Limb (tissue), 2 donors: ENCODE results near the gene WDR6.

ENCODE experiments used
- DNase-seq, 2 donors: peaks; one replicate each; pipeline ENCODE4 v3.0.0-alpha.2; 2016; ENCODE audit errors: extremely low spot score in 2 of 2

The WDR6 gene

GRCh38 chr3:49015072-49015471 is 7.9 kb downstream of the WDR6 start:
- DNase-seq, result no peak

DNA sequence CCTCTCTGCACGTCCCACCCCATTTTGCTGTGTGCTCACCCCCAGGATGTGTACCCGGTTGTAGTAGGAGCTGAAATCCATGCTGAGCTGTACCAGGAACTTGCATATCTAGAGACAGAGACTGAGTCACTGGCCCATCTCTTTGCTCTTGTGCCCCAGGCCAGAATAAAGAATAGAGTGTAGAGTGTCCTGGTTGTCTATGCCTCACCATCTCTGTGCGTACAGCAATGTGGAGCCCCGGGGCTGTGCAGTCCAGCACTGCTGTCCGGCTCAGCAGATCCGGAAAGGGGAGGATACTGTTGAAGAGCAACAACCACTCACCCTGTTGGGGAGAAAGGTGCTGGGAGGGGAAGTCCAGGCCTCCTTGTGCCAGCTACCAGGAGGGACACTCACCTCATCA is 8.6 kb downstream of the WDR6 start:
- DNase-seq, result no peak

DNA sequence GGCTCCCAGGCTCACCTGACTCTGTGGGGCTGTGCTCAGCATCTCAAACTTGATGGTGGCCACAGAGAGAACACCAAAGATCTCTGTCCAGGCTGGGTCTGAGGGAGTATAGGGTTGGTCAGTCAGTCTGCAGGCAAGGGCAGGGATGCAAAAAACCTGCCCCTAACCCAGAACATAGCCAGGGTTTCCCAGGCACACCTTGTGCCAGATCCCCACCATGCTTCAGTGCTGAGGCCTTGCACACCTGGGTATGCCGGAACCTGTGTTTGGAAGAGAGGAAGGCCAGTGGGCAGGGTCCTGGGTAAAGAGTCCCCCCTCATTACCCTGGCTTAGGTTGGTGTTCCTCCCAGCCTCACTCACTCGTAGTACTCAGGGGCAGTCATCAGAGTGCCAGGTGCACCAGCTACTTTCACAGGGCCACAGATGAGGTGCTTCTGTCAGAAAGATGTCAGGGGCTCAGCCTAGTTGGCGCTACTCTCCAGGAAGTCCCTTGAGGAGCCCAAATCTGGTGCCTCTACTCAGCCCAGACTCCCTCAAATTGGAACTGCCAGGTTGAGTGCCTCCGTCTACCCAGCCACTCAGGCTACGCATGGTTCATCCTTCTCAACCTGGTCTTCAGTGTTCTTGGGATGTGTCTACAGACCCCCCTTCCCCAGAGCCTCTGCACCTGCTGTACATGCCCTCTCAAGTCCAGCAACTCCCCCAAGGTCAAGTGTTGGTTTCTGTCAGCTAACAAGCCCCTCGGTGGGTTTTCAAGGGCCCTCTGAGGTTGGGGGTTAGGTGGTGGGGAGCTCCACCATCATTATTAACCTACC is 9.4 kb downstream of the WDR6 start:
- DNase-seq, result no peak

- DNase-seq, result no peak
These were observed 10.2 kb downstream of the WDR6 start for GRCh38 chr3:49017229-49017970.

DNA sequence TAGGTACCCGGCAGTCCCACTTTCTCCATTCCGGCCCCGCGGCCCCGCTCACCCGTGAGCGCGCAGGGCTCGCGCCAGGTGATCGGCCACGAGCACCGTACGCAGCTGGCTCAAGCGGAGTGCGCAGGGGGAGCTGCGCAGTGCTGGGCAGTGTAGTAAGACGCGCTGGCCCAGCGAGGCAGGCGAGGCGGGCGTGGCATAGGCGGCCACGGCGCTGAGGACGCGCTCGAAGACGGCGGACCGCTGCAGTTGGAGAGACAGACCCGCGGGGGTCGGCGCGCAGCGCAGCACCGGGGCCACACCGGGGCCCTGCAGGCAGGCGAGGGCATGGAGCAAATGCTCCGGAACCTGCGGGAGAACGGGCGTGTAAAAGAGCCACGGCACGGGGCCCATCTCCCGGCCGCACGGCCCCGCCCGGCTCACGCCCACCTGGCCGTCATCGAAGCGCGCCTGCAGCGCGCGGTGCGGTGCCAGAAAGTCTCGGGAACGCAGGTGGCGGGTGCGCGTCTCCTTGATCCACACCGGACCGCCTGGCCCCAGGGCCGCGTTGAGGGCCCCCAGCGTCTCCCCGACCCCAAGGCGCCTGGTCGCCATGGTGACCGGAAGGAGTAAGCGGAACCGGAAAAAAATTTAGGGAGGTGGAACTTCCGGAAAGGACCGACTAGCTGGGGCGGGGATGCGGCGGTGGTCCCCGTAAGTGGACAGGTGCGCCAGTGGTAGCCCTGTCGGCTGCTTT is 10.9 kb downstream of the WDR6 start, which contains the start of gene DALRD3:
TSS of gene DALRD3 (minus strand) at position 610 of the 736 bp plus-strand sequence. CDS start at position 594, 16 bp downstream.
- DNase-seq, result peak; percentile 58 to 79

GRCh38 chr3:49018707-49019006 is 11.5 kb downstream of the WDR6 start:
- DNase-seq, result no peak

GRCh38 chr3:49019941-49020329 is 12.7 kb downstream of the WDR6 start:
- DNase-seq, result no peak

DNA sequence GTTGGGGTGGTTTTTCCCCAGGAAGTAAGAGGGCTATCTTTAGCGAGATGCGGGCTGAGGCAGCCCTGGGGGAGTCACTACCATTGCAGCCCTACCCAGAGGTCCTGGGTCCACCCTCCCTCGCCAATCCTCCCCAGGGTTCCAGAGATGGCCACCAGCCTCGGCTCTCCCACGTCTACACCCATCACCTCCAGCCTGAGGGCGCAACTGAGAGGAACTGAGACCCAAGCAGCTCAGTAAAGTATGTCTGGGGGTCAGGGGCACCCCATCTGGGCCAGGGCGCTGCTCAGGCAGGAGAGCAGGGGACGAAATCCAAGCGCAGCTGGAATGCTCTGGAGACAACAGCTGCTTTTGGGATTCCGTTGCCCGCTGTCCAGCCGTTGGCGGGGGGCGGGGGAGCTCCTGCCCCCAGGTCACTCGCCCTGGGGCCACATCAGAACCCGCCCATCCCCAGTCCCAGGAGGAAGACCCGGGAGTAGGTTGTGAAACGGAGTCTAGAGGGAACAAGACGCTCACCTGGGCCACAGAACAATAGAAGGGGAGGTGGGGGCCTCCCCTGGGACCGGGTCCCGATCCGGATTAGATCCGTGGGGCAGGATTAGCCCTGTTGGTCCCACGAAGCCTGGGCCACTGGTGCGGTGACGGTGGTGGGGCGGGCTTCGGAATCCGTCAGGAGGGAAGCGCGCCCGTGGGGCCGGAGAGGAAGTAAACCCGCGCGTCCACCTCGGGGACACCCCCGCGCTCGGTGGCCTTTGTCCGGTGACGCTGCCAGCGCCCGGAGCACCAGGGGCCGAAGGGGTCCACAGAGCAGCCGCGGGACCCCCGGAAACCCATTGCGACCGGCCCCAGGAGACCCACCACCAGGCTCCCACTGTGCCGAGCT is 13.4 kb downstream of the WDR6 start:
- DNase-seq, result peak in 1 of 2 donors; percentile 64

GRCh38 chr3:49021213-49021812 is 14.1 kb downstream of the WDR6 start:
- DNase-seq, result peak; percentile 97 to 99

- peak; percentile 86 to 97 for DNase-seq
These were observed 14.9 kb downstream of the WDR6 start, which contains the start of gene NDUFAF3 for GRCh38 chr3:49021813-49022687. TSS of gene NDUFAF3 (plus strand) at chr3:49022121. CDS start at chr3:49022145, 24 bp downstream.

- no peak for DNase-seq
These were observed 15.5 kb downstream of the WDR6 start for GRCh38 chr3:49022688-49023171.

GRCh38 chr3:49023775-49024174 is 16.6 kb downstream of the WDR6 start:
- no peak for DNase-seq

DNA sequence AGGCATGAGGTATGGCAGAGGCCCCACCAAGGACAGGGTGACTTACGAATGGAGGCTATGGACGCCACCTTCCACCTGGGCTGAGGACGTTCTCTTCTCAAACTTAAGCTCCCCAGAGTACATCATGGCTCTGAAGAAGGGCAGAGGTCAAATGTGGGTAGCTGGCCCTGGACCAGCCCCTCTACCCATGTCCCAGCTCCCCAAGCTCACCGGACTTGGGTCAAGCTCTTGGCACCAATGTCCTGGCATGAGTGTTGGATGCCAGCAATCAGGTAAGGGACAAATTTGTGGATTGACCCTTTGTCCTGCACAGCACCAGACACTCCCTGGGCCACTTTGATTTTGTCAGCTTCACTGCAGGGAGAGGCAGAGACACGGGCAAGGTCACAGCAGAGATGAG is 17.3 kb downstream of the WDR6 start:
- no peak for DNase-seq

DNA sequence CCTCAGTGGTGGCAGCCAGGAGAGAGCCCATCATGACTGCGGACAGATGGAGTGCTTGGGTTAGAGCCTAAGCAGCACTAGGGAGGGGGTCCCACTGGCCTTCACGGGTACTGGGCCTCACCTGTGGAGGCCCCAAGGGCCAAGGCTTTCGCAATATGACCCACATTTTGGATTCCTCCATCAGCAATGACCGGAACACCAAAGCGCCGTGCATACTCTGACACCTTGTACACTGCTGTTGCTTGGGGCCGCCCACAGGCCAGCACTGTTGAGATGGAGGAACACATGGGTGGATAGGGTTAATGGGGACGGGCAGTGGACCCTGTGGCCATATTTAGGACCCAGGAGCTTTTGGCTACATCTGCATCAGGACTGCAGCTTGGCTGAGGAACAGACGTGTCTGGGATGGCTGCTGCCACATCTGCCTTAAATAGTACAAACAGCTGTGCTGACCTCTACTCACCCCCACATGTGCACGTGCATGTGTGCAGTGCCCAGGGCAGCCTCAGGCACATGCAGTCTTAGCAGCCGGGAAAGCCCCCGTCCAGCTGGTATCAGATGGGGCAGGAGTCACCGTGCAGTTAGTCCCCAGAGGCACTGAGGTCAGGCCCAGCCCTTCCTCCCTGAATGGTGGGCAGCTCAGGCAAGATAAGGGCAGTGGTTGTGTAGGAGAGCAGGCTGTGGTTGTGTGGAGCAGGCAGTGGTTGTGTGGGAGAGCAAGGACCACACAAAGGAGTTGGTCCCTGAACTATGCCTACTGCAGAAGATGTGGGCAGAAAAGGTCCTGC is 18.0 kb downstream of the WDR6 start:
- DNase-seq, result no peak

GRCh38 chr3:49025793-49026520 is 18.8 kb downstream of the WDR6 start:
- DNase-seq, result no peak

DNA sequence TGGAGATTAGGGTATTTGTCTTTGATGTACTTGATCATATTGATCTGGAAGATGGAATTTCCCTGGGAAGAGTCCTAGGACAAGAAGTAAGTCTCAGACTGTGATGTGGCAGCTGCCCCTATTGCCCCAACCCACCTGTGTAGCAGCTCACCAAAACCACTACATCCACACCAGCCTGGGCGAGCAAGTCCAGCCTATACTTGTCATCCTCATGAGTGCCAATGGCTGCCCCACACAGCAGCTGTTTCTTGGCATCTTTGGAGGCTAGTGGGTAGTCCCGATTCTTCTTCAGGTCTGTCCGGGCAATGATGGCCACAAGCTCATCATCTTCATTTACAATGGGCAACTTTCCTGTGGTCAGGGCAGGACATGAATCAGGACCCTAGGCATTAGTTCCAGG is 19.3 kb downstream of the WDR6 start:
- DNase-seq, result no peak

DNA sequence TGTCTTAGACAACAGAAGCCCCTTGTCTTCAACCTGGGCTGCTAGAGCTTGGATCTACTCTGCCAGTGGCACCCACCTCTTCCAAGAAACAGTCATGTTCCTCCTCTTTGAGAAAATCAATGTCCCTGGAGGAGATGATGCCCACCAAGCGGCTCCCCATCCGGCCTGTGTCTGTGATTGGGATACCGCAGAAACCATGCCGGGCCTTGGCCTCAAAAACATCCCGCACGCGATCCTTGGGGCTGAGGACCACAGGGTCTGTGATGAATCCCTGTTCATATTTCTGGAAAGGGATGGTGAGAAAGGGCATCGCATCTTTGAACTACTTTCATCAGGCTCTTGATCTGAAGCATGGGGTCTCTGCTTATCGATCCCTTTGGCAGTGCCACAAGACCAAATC is 20.4 kb downstream of the WDR6 start:
- no peak for DNase-seq

GRCh38 chr3:49028298-49028672 is 21.1 kb downstream of the WDR6 start:
- DNase-seq, result no peak
